LNCaP clone FGC (cell line): ENCODE measurements around the gene DCLRE1A.
"Not testable (repeated sequence)": the region's sequence is repeated elsewhere in the genome, so short reads cannot be mapped to it uniquely, and the experiment has no call there.

Experiments used
- DNase-seq: peaks from one replicate; pipeline ENCODE4 v3.0.0-alpha.2; 2011; ENCODE audit warnings: low read depth
- H3K4me3 ChIP-seq: 2 replicates; pipeline ENCODE4 v1.5.1; 2011; ENCODE audit warnings: mild to moderate bottlenecking, low read depth, low read length, control low read depth
- TF ChIP-seq, protein P1 (sequence below): IDR thresholded peaks from 2 replicates; pipeline ENCODE4 v1.5.1; 2012; ENCODE audit warnings: mild to moderate bottlenecking; ENCODE audit not compliant: control insufficient read depth, insufficient read depth; ENCODE audit errors: extremely low read depth

The DCLRE1A gene

DNA sequence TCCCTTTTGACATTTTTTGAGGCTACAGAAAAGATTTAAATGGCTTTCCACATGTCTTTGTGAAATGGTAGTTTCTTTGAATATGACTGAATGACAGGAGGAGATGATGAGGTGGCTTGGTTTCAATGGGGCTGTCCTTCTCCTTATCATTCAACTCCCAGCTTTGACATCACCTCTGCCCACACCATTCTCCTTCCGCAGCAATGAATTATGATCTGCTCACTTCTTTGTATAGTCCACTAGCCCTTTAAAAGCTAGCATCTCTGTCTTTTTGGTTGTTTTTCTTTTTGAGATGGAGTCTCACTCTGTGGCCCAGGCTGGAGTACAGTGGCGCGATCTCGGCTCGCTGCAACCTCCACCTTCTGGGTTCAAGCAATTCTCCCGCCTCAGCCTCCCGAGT lies 31.7 kb downstream of the DCLRE1A start:
- no peak overlapping the region for H3K4me3 ChIP-seq
- DNase-seq, result no peak
- TF ChIP-seq, protein P1, sequence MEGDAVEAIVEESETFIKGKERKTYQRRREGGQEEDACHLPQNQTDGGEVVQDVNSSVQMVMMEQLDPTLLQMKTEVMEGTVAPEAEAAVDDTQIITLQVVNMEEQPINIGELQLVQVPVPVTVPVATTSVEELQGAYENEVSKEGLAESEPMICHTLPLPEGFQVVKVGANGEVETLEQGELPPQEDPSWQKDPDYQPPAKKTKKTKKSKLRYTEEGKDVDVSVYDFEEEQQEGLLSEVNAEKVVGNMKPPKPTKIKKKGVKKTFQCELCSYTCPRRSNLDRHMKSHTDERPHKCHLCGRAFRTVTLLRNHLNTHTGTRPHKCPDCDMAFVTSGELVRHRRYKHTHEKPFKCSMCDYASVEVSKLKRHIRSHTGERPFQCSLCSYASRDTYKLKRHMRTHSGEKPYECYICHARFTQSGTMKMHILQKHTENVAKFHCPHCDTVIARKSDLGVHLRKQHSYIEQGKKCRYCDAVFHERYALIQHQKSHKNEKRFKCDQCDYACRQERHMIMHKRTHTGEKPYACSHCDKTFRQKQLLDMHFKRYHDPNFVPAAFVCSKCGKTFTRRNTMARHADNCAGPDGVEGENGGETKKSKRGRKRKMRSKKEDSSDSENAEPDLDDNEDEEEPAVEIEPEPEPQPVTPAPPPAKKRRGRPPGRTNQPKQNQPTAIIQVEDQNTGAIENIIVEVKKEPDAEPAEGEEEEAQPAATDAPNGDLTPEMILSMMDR, result no peak

- H3K4me3 ChIP-seq, DNase-seq: not testable (repeated sequence)
Observed at GRCh38 chr10:113821306-113821705, 32.6 kb downstream of the DCLRE1A start.

GRCh38 chr10:113820507-113820906 lies 33.4 kb downstream of the DCLRE1A start:
- no peak overlapping the region for H3K4me3 ChIP-seq
- TF ChIP-seq, protein P1, result no peak
- DNase-seq, result no peak

GRCh38 chr10:113819989-113820388 lies 33.9 kb downstream of the DCLRE1A start:
- no peak for DNase-seq
- TF ChIP-seq, protein P1, result no peak

DNA sequence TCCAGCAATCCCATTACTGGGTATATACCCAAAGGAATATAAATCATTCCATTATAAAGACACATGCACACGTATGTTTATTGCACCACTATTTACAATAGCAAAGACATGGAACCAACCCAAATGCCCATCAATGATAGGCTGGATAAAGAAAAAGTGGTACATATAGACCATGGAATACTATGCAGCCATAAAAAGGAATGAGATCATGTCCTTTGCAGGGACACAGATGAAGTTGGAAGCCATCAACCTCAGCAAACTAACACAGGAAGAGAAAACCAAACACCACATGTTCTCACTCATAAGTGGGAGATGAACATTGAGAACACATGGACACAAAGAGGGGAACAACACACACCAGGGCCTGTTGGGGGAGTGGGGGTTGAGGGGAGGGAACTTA lies 39.2 kb downstream of the DCLRE1A start:
- DNase-seq, H3K4me3 ChIP-seq: not testable (repeated sequence)

More at GRCh38 chr10:113819989-113820388, 33.9 kb downstream of the DCLRE1A start:
- H3K4me3 ChIP-seq, result no peak overlapping the region

GRCh38 chr10:113808168-113808567 lies 45.7 kb downstream of the DCLRE1A start:
- DNase-seq, result no peak
- H3K4me3 ChIP-seq, result no peak overlapping the region
- TF ChIP-seq, protein P1, result no peak

DNA sequence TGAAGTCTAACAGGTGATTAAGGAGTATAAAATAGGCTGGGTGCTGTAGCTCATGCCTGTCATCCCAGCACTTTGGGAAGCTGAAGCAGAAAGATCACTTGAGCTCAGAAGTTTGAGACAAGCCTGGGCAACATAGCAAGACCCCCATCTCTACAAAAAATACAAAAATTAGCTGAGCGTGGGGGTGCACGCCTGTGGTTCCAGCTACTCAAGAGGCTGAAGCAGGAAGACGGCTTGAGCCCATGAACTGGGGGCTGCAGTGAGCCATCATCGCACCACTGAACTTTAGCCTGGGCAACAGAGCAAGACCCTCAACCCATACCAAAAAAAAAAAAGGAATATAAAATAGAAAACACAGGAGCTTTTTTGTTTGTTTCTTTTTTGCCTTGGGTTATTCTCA lies 47.4 kb downstream of the DCLRE1A start:
- no peak overlapping the region for H3K4me3 ChIP-seq
- TF ChIP-seq, protein P1, result no peak
- no peak for DNase-seq

DNA sequence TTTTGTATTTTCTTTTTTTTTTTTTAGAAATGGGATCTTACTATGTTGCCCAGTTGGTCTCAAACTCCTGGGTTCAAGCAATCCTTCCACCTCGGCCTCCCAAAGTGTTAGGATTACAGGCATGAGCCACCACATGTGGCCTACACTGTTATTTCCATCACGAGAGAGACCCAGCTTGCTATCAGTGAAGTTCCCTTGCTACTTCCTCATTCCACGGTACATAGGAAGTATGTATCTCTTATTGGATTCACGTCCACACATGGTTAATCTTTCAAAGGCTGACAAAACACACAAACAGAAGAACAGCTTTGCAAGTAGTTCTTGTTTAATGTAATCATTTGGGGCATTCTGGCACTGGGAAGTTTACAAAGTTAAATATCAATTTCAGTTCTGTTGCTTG lies 50.9 kb downstream of the DCLRE1A start:
- no peak for DNase-seq
- TF ChIP-seq, protein P1, result no peak
- no peak overlapping the region for H3K4me3 ChIP-seq
